Measurements from ENCODE around the gene C12orf60.

The C12orf60 gene

DNA sequence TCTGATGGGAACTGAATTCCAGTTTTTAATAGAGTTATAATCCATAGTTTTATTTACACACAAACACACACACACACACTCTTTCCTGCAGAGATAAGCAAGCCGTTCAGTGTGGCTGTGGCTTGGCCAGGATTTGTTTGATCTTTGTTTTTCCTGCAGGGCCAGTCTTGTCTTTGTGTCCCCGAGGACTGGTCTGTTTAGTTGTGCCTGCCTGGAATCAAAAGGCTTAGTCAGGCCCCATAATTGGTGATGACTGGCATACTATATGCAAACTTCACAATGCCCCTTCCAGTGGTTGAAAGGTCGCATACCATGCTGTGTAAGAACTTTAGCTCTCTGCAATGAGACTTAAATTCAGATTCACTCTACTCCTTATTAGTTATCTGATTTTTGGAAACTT lies 26.2 kb upstream of the C12orf60 start:
- DNase-seq: no peak

DNA sequence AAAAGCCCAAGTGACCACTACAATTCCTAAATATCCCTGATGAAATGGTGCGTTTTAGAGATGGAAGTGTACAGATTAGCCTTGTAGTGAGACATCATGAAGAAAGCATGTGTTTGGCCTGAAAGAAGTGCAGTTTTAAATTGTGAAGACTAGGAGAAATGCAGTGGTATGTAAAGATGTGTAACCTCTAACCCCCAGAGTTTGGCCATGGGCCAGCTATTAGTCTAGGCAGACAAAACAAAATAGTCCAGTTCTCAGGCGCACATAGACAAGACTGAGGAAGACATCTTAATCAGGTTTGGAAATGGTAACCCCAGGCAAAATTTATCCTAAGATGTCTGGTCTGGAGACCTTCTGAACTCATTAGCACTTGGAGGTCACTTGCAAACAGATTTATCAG lies 23.6 kb upstream of the C12orf60 start:
- DNase-seq: no peak

DNA sequence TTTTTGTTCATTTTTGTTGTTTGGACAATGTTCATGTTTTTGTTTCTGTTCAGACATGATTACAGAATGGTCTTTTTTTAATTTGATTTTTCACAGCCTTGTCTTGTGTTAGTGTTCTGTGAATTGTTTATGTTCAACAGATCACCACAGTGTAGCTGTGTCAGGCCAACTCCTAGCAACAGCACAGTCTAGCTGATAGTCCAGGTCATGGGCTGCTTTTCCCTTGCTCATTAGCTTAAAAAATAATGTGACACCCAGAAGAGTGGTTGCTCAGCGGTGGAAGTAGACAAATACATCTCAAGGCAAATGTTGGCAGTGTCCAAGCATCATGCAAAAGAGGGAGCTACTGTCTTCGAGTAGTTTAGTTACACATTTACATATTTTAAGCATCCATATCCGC lies 22.6 kb upstream of the C12orf60 start:
- no peak for DNase-seq

DNA sequence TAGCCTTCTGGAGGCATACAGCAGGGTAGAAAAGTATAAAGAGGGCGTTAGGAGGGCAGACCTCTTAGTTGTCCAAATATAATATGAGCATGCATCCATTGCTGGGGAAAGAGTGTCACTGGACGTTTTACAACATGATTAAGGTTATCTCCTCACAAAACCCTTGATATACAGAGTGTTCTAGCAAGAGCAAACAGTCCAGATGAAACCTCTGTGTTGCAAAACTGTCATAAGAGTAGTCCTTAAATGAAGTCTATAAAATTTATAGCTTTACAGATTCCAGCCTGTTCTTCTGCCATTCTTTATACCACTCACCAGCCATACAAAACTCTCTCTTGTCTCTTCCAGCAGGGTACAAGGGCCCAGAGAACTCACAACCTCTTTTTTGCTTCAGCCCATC lies 21.9 kb upstream of the C12orf60 start:
- DNase-seq: no peak

DNA sequence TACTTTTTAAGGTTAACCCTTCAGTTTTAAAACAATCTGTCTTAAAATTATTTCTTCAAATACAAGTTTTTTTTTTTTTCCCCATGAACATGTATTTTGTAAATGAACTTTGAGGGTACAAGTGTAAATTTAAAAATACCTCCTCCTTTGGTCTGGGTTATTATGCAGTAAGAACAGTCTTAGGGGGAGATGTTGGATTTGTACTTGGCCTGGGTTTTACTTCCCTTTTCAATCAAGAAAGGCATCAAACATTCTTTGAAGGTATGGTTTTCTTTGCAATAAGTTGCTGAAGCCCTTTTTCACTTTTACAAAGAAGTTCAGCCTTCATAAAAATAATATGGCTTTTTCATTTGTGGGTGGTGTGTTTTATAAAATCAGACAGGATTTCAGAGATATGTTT lies 20.7 kb upstream of the C12orf60 start:
- no peak for DNase-seq

DNA sequence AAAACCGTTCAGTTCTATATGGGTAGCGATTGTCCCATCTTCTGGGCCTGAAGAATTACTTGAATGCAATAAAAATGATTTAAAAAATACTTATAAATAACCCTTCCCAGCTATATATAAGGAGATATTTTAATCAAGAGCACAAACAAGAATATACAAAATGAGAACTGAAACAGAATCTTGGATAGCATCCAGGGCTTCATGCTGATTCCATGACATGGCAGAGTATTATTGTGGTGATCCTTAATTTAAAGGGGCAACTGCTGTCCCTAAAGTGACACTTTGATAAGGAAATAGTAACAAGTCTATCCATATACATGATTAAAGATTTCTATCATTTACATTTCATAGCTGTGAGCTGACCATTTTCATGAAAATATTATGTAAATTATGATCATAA lies 19.0 kb upstream of the C12orf60 start:
- DNase-seq: no peak

DNA sequence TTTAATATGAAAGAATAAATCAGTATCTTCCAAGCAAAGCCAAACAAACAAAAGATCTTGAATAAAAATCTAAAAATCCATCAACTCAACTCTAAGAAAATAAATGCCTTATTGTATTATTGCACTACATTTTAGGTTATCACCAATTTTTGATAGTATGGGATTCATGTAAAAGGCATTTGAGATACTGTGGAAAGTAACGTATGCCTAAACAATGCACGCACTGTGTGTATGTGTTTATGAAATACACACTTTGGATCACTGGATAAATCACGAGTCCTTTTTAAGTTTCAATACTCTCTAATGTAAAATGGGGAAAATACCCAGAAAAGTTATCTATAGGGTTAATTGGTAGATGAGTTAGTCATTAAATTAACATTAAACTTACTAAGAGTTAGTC lies 17.9 kb upstream of the C12orf60 start:
- DNase-seq: no peak

DNA sequence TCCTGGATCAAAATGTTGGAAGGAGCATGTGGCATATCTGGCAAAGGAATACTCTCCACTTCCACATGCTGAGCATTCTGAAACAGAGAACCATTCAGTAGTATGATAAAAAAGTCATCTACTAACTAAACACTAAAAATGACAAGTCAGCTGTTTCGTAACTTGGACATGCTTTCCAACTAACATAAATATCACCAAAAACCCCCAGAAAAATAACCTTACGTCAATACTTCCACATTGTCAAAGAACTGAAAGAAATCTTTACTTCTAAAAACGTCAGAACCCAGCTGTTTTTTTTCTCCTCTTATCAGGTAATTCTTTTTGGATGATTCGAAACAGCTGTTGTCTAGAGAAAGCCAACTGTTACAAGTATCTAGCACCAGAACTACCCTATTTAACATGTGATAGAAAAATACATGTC lies 8.4 kb upstream of the C12orf60 start:
- no peak for DNase-seq

DNA sequence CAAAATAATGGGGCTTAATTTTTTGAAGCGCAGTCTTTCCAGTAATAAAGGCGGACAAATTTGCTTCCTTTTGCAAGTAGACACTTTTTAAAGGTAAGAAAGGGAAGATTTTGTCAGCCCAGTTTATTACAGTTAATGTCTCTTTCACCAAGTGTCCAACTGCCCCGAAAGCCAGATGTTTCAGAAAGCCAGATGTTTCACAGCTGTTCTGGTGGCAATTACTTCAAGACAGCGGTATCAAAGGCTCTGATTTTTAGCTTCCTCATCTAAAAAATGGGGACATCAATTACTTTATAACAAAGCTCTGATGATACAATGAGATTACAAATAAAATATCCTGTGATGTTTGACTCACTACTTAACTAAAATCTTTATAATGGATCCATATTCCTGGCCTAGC lies 1.2 kb upstream of the C12orf60 start:
- no peak for DNase-seq

DNA sequence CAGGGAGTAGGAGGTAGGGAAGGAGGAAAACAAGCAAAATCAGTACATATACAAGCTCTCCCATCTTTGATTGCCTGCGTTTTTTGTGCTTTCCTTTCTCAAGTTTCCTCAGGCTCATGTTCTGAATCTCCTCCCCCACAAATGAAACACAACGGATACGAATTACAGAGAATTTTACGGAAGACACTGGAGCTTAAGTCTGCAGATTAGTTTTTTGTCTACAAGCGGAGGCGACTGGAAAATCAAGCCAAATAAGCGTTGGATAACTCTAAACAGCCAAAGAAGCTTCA lies 804 bp upstream of the C12orf60 start:
- DNase-seq: no peak

DNA sequence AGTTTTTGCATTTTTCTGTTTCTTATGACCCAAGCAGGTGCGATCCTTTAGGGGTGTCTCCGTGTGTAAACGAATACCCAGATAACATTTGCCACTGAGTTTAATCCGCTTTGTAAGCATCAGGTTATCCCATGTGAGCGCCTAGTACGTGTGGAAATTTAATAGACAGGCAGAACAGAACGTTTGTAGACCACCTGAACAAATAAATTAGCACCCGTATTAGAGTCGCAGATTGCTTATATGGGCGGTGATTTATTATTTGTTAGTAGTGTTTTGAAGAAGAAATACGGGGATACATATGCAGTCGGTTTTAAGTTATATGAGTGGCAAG lies 325 bp downstream of the C12orf60 start:
- no peak for DNase-seq

DNA sequence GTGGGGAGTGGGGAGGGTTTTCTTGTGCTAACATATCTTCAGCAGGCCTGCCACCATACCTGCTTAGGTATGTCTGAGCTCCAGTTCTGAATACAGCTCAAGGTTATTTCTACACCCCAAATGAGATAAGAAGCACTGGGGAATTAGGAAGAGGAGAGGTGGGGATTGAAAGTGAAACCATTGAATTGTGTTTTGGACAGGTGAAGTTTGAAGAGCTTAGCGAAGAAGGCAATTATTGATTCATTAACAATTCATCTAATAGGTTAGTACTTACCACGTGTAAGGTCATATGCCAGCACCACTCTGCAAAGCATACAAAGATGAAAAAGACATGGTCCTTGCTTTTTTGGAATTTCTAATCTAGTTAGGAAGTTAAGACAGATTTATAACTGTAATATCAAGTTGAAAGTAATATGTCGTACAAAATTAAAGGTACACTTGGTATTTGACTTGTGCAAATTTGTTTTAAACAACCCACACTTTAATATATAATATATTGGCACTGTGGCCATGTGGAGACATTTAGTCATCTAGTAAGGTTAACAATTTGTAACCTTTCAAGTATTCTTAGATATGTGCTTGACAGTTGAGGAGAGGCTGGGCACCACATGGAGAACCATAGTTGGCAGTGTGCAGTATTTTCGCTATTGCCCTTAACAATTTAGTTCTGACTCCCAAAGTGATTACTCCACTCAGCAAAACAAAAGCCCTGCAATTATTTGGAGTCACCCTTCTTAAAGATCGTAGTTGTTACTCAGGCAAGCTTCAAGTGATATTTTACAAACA lies 6.9 kb downstream of the C12orf60 start:
- DNase-seq: no peak

DNA sequence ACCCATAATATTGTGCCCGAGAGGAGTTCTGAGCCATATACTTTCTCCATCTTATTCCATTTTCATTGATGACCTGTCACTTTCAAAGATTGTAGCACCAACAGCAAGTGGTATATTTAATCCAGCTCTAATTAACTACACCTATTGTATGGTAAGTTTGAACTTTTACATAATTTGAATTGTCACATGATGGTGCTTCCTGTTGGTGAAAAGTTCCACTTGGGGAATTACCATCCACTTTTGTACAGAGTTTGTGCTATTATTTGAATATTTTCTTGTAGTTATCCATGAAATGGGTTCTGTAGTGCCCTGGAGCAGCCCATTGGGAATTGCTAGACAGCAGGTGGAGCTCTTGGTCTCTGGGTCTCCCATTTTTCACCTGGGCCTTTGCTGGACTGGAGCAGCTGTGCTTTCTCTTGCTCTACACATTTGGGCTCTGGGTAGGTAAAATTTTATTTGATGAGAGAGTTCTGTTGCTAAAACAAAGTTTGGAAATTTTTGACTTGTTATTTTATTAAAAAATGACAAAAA lies 7.5 kb downstream of the C12orf60 start:
- DNase-seq: no peak

DNA sequence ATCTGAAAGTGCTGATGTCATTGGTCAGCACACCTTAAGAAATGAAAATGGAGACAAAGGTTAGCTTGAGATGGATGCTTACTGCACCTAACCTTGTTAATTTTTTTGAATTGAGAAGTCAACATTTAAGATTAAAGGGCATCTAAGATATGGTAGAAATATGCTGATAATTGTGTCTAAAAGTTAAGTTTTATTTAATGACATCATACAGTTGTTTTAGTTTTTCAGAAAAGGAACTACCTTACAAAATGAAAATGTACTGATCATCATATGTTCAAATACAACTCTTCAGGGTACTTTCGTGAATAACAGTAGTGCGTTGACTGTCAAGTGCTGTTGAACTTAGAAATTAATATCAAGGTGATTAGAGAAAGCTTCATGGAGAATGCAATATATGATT lies 8.0 kb downstream of the C12orf60 start:
- no peak for DNase-seq

DNA sequence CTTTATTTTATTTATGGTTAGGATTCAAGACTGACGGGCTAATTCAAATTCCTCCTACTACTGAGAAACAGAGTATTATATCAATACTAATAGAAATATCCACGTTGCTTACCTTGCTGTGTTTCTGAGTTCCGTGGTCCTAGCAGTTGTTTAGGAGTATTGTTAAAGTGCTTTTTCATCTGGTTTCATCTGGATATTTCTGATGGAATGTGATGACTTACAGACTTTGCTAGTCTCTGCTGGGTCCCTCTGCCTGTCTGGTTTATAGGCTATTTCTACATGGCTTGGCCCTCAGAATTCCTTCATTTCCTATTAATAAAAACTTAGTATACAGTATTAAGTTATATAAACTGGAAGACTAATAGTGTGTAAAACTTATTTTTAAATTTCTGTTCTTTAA lies 10.5 kb downstream of the C12orf60 start, which contains the start of gene SMCO3:
Gene SMCO3 (minus strand): TSS at position 169 of the 400 bp plus-strand sequence. CDS start 7,502 bp downstream, outside the sequence.
- DNase-seq: no peak

DNA sequence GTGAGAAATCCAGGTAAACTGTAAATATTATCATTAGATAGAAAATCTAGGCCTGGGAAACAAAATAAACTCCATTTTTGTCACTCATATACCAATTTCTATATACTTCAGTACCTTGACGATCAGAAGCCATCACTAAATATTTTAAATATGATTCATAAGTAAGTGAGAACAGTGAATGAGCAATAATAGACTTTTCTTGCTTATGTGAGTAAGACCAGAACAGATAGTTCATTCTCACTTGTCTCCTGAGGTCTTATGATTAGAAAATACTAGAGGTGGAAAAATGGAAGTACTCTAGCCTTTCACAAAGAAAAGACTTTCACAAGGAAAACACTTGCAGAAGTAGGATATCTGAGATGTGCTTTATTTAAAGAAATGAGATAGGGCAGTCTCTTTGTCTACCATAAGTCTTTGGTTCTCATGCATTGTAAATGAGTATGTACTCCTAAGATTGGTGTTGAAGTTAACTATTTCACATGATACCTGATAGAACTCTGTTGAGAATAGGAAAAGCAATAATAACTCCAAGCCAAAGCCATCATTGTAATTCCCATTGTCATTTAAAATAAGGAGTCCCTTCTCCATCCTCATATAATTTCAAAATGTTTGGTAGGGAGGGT lies 20.7 kb downstream of the C12orf60 start:
- no peak for DNase-seq

DNA sequence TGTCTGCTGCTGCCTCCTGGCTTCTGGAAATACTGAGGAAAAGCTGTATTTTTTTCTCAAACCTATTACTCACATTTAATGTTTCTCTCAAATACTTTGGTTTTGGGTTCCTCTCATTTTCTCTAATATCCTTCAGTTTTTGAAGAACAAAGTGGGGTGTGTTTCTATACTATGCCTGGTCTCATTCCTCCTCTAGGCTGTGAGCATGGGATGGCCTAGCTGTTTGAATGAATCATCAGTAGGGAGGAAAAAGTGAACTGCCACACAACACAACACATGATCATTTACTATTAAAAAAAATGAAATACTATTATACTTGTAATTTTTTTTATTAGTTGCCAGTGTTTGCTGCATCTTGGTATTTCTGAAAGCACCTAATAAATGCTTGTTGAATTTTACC lies 21.8 kb downstream of the C12orf60 start:
- DNase-seq: no peak

DNA sequence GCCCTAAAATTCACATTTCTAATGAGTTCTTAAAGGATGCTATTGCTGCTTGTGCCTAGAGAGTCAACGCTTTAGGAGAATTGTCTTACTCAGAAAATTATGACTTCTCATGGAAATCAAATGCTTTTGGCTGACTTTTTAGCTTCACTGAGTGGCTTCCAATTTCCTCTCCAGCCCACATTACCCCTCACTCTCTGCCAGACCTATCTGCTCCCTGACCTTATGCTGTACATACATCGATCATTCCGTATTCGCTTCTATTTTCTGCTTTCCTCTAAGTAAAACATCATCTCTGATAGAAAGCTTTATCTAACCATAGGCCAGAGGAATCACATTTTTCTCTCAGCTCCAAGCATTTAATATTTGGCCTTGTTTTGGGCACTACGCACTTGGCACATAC lies 23.0 kb downstream of the C12orf60 start:
- DNase-seq: no peak

DNA sequence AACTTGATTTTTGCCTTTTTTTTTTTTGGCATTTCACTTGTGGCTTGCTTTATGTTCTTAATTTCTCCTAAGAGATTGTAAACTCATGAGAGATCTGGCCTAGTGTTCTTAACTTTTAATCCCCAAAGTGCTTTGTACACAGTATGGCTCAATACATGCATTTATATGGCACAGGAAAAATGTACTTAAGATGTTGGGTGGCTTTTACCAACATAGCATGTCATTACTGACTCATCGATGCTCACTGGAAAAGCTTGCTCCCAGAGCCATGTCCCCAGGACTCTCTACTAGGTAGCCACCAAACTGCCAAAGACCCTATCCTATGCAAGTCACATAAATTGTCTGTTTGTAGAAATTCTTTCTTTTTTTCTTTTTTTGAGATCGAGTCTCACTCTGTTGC lies 23.6 kb downstream of the C12orf60 start:
- DNase-seq: no peak

DNA sequence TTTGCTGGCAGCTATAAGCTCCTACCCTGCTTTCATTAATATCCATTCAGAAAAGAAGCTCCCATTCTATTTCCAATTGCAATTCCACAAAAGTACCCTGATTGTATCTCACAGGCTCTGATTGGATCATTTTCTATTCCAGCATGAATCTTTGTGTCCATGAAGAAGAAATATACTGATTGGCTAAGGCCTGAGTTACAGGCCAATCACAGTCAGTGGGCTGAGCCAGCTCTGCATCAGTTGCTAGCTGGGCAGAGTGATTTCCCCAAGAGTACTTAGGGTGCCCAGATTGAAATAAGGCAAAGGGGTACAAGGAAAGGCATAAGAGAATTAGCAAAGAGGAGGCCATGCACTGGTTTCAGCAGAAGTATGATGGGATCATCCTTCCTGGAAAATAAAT lies 25.4 kb downstream of the C12orf60 start:
- no peak for DNase-seq

DNA sequence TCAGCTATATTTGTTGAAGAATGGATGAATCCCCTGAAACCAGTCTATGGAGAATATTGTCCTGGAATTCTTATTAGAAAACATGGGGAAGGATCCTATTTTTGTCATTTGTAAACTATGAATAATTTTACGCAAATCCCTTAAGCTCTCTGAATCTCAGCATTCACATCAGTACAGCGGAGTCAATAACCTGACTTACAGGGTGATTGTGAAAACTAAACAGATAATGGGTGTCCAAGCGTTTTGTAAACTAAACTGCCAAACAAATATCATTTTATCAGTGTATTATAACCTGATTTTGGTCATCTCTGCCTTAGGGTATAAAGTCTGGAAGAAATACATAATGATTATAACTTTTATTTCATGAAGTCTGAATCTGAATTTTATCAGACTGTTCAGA lies 29.9 kb downstream of the C12orf60 start:
- DNase-seq: no peak

DNA sequence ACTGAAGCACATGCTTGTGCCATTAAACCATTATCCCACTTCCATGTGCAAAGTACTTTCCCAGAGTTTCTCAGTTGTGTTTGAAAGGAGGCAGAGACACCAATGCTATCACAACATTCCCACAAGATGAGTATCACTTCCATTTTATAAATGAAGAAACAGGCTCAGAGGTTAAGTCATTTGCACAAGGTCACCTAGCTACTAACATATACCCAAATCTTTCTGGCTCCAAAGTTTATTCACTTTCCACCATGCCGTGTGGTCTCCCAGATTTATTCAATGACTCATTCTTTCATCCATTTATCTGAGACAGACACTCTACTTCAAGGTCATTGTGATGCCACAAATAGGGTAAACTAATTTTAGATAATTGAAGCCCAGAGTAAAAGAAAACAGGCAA lies 30.5 kb downstream of the C12orf60 start:
- no peak for DNase-seq

DNA sequence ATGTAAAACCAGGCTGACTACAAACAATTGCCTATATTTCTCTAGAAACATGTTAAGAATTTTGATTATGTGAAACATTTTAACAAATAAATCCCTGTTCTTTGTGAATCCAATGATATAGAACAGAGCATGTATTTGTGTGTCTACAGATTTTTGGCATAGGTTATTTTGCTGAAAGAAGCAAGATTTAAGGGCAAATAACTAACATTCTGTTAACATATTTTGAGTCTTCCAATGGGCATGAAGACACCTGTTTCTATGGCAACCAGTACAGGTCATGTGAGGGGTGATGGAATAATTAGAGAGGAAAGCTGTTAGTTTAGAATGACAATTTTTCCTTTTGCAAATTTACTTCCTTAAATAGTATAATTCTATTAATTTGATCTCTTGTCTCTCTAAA lies 31.0 kb downstream of the C12orf60 start:
- no peak for DNase-seq

DNA sequence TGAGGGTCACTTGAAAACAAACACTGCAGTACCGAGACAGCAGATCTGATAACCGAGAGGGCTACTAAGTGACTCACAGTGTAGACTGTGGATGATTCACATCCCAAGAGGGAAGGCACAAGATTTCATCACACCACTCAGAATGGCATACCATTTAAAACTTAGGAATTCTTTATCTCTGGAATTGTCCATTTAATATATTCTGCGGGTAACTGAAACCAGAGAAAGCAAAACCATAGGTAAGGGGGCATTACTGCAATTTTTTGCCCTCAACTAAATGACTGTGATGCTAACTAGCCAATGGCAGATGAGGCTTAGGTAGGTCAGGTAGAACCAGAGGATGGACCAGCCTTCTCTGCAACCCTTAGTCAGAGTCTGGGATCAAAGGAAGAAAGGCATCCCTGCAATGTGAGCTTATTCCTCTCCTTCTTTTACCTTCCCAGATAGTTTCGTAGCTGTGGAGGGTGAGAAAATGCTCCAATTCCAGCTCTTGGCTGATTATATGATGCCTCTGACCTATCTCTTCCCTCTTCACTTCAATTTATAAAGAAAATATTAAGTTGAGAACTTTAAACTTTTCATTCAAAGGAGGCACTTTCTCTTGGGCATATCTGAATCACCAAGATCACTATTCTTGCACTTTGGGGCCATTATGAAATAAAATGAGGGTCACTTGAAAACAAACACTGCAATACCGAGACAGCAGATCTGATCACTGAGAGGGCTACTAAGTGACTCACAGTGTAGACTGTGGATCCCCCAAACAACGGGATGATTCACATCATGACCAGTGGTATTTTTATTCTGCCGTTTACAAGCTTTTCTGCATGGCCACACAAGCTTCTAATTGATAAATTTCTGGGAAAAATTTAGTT lies 33.1 kb downstream of the C12orf60 start:
- no peak for DNase-seq
